GM12878 (cell line): Measurements from ENCODE around the gene CISD2. TPM values are rescaled to one million over a fixed set of nuclear protein-coding genes. Genes with fewer than 3 reads are reported as not detected.

Source experiments
- ATAC-seq: fragments of 200-7000 bp; cut with Tn5 transposase; 3 replicates; pipeline ENCODE4 v1.9.1; 2020; ENCODE audit warnings: mild to moderate bottlenecking, moderate library complexity
- BruUV-seq: library from RNA; stranded (reverse); fragments of 400-500 nt; replicated peaks from 2 replicates; lab custom pipeline; 2021; lab: Mats Ljungman, UMichigan
- CTCF ChIA-PET: fragments of 300-600 bp; sonication (Branson Sonifier 250); formaldehyde crosslinking; extraction: SDS; loops from one replicate; lab custom pipeline; 2021; ENCODE audit warnings: inconsistent platforms; lab: Yijun Ruan, JAX
- POLR2A ChIA-PET: fragments of 350-600 bp; formaldehyde crosslinking; extraction: SDS; loops from one replicate; lab custom pipeline; 2021; ENCODE audit warnings: inconsistent platforms; lab: Charles Lee
- RAD21 ChIA-PET: fragments of 300-600 bp; sonication (Branson Sonifier 250); formaldehyde crosslinking; loops from one replicate; lab custom pipeline; 2023; ENCODE audit warnings: antibody characterized with exemption; ENCODE audit not compliant: unreplicated experiment; lab: Charles Lee
- SMC1A ChIA-PET: fragments of 300-600 bp; sonication (Branson Sonifier 250); formaldehyde crosslinking; loops from one replicate; lab custom pipeline; 2023; ENCODE audit not compliant: unreplicated experiment, uncharacterized antibody; lab: Charles Lee
- DNase-seq: peaks from one replicate; pipeline ENCODE4 v3.0.0-alpha.2; 2011; ENCODE audit warnings: low read depth, low spot score
- FAIRE-seq: peaks from 3 replicates; lab custom pipeline; 2011; peaks lifted over from hg19 to GRCh38; lab: Jason Lieb, UNC
- H2AFZ ChIP-seq: 2 replicates; pipeline ENCODE4 v1.6.0; 2011; ENCODE audit warnings: low read depth, low read length, control low read depth; ENCODE audit not compliant: control insufficient read depth
- H3K27ac ChIP-seq: 2 replicates; pipeline ENCODE4 v1.5.1; 2011; ENCODE audit warnings: control low read depth; ENCODE audit not compliant: control insufficient read depth, insufficient read depth
- H3K27me3 ChIP-seq, 2 experiments: replicated peaks in 1 of 2; 2 replicates each; pipeline versions ENCODE4 v1.6.0 to v1.6.1; 2011; ENCODE audit warnings: low read length in 1 of 2; ENCODE audit not compliant: control insufficient read depth in 2 of 2, insufficient read depth in 2 of 2
- H3K36me3 ChIP-seq, 2 experiments: 2 replicates each; pipeline ENCODE4 v1.5.1; 2011; ENCODE audit warnings: low read length in 1 of 2; ENCODE audit not compliant: control insufficient read depth in 2 of 2, insufficient read depth in 2 of 2
- H3K4me1 ChIP-seq: 2 replicates; pipeline ENCODE4 v1.6.1; 2011; ENCODE audit warnings: mild to moderate bottlenecking, low read length, moderate library complexity, mixed read lengths; ENCODE audit not compliant: control insufficient read depth, insufficient read depth
- H3K4me2 ChIP-seq: 2 replicates; pipeline ENCODE4 v1.6.0; 2011; ENCODE audit warnings: control low read depth; ENCODE audit not compliant: control insufficient read depth, insufficient read depth
- H3K4me3 ChIP-seq: fragments of 200-600 bp; sonication (generic); 2 replicates; pipeline ENCODE4 v1.5.1; 2016
- H3K79me2 ChIP-seq: 2 replicates; pipeline ENCODE4 v1.6.0; 2011; ENCODE audit warnings: low read length; ENCODE audit not compliant: control insufficient read depth, insufficient read depth
- H3K9ac ChIP-seq: 2 replicates; pipeline ENCODE4 v1.8.0; 2011; ENCODE audit warnings: low read length, control low read depth, mixed read lengths; ENCODE audit not compliant: control insufficient read depth, insufficient read depth
- H3K9me3 ChIP-seq: replicated peaks from 3 replicates; pipeline ENCODE4 v1.5.1; 2011; ENCODE audit warnings: mild to moderate bottlenecking, low read length; ENCODE audit not compliant: control insufficient read depth, insufficient read depth
- H4K20me1 ChIP-seq: 2 replicates; pipeline ENCODE4 v1.6.0; 2011; ENCODE audit not compliant: control insufficient read depth, insufficient read depth
- CBFB ChIP-seq: IDR thresholded peaks from 2 replicates; pipeline ENCODE4 v1.6.1; 2016; ENCODE audit warnings: antibody characterized with exemption, low read depth
- CHD1 ChIP-seq: IDR thresholded peaks from 2 replicates; pipeline ENCODE4 v1.6.1; 2012; ENCODE audit warnings: low read depth, low read length, improper control_type of control experiment
- CTCF ChIP-seq, 3 experiments: IDR thresholded peaks in 2 of 3; conservative IDR thresholded peaks in 1 of 3; 2 replicates each; pipeline ENCODE4 v1.5.1; 2011; ENCODE audit warnings: low read depth in 3 of 3, low read length in 3 of 3, mild to moderate bottlenecking in 3 of 3, control low read depth in 2 of 3, moderate library complexity in 2 of 3, inconsistent platforms in 1 of 3, mixed read lengths in 1 of 3; ENCODE audit not compliant: control insufficient read depth in 2 of 3, insufficient read depth in 1 of 3; ENCODE audit errors: extremely low read depth in 1 of 3
- ETV6 ChIP-seq, 2 experiments: fragments of 450-650 bp in 1 of 2; IDR thresholded peaks in 1 of 2; conservative IDR thresholded peaks in 1 of 2; 2 replicates each; pipeline ENCODE4 v1.6.1; 2014; ENCODE audit warnings: antibody characterized with exemption in 1 of 2, borderline replicate concordance in 1 of 2, low read depth in 1 of 2, mild to moderate bottlenecking in 1 of 2, moderate library complexity in 1 of 2
- IRF4 ChIP-seq: IDR thresholded peaks from 2 replicates; pipeline ENCODE4 v1.6.1; 2011; ENCODE audit warnings: low read depth, low read length
- POLR2AphosphoS5 ChIP-seq: IDR thresholded peaks from 2 replicates; pipeline ENCODE4 v1.6.1; 2011; ENCODE audit warnings: mild to moderate bottlenecking, low read length, inconsistent platforms
- RAD21 ChIP-seq: IDR thresholded peaks from 2 replicates; pipeline ENCODE4 v1.6.1; 2011; ENCODE audit warnings: mild to moderate bottlenecking, low read depth, low read length, moderate library complexity; ENCODE audit not compliant: insufficient read depth
- RELA ChIP-seq: fragments of 450-650 bp; IDR thresholded peaks from 2 replicates; pipeline ENCODE4 v1.8.0; 2014; ENCODE audit warnings: borderline replicate concordance; ENCODE audit not compliant: partially characterized antibody
- SIX5 ChIP-seq: IDR thresholded peaks from 2 replicates; pipeline ENCODE4 v1.6.1; 2011; ENCODE audit warnings: mild to moderate bottlenecking, low read depth, low read length, moderate library complexity; ENCODE audit not compliant: severe bottlenecking
- SMC3 ChIP-seq: IDR thresholded peaks from 2 replicates; pipeline ENCODE4 v1.6.1; 2011; ENCODE audit warnings: low read length, improper control_type of control experiment, borderline replicate concordance
- SP1 ChIP-seq: IDR thresholded peaks from one replicate; pipeline ENCODE4 v1.6.1; 2011; ENCODE audit warnings: low read depth, low read length
- TCF7 ChIP-seq: IDR thresholded peaks from 2 replicates; pipeline ENCODE4 v1.6.1; 2014; ENCODE audit warnings: antibody characterized with exemption, borderline replicate concordance
- WGBS: methylation state at CpG from one replicate; pipeline ENCODE4 v1.1.6; 2016; ENCODE audit warnings: low lambda C conversion rate; ENCODE audit not compliant: insufficient replicate concordance, insufficient coverage; ENCODE audit errors: missing lambda C conversion rate; 5-methylcytosine and 5-hydroxymethylcytosine counted together
- in situ Hi-C: fragments of 300-500 bp; cut with MboI; formaldehyde crosslinking; loops from 9 replicates; pipeline ENCODE4 v1.14.3; 2018; ENCODE audit warnings: mixed read lengths
- intact Hi-C: fragments of 100-400 bp; cut with micrococcal nuclease; formaldehyde crosslinking; loops from one replicate; pipeline ENCODE4 v1.14.2; 2022; ENCODE audit not compliant: unreplicated experiment
- polyA plus RNA-seq, 11 experiments: library from polyadenylated mRNA; depleted of rRNA in 4 of 11; unstranded in 6 of 11; stranded (reverse) in 5 of 11; fragments of >200 nt; fragmentation: Nextera tagmentation in 4 of 11; fragmentation: Illumina TruSeq in 1 of 11; extraction: Ambion mirVana in 4 of 11; extraction: Trizol in 1 of 11; gene quantifications; 1 replicate in 1 of 11; 2 replicates in 10 of 11; pipeline versions ENCODE4 v1.2.1 to v1.2.3, GENCODE V29; 2011 to 2016; ENCODE audit warnings: inconsistent platforms in 2 of 11, missing spikeins in 2 of 11, low read depth in 1 of 11
- total RNA-seq, 4 experiments: library from RNA; depleted of rRNA in 3 of 4; stranded (reverse); fragments of >200 nt in 3 of 4; fragmentation: Illumina TruSeq in 1 of 4; extraction: Trizol in 1 of 4; gene quantifications; 2 replicates each; pipeline versions ENCODE4 v1.2.1 to v1.2.3, GENCODE V29; 2013 to 2021

CISD2 gene
- total and polyA plus RNA-seq, 10 of the 15 experiments (the other 5 are each of a cell fraction or from before 2014, with no cell fraction given): 29.5 to 132 (median 38.9) TPM

GRCh38 chr4:102878901-102879300 lies 10.1 kb downstream of the CISD2 start:
- ChIA-PET CTCF (no interaction called here), SMC1A (interaction anchor here (0.5 kb wide), 1 partner anchor 167 kb away, joined by 3 read pairs; no protein-coding TSS in a partner anchor), POLR2A (no interaction called here), RAD21 (no interaction called here)
- no peak overlapping the region for H3K27ac ChIP-seq
- TF ChIP-seq SMC3 (no peak), ETV6 (conservative IDR thresholded peaks at IDR 0.05 in 1 of 2, IDR thresholded peaks at IDR 0.05 in 1 of 2; ENCODE audit: borderline replicate concordance in 1 of 2, low read depth in 1 of 2) (no peak), SP1 (no peak), CBFB (no peak), CTCF (IDR thresholded peaks at IDR 0.05 in 2 of 3, conservative IDR thresholded peaks at IDR 0.05 in 1 of 3; ENCODE audit: control insufficient read depth in 2 of 3, extremely low read depth in 1 of 3, insufficient read depth in 1 of 3, low read depth in 3 of 3, low read length in 3 of 3) (no peak), CHD1 (no peak), RELA (no peak), IRF4 (no peak), TCF7 (no peak), POLR2AphosphoS5 (no peak), SIX5 (no peak), RAD21 (no peak)
- H4K20me1 ChIP-seq: no peaks in the 10 kb centered on the region
- in situ Hi-C loops: no loop called here
- FAIRE-seq (no peak), DNase-seq (no peak), ATAC-seq (no peak)
- H3K4me2 ChIP-seq: no peak overlapping the region
- 83% methylated on average over 3 of the region's 3 CpGs for WGBS
- H3K9me3 ChIP-seq: peaks cover 22% of the 10 kb centered on the region
- no peaks in the 10 kb centered on the region for H3K27me3 ChIP-seq
- H3K9ac ChIP-seq: no peak overlapping the region
- intact Hi-C loops: loop anchor here (10.0 kb wide), 1 partner anchor 534 kb away; the partner anchor contains the start of gene SLC39A8
- H3K36me3 ChIP-seq: peaks cover 0 to 13% of the 10 kb centered on the region in 2 experiments; a peak in 1 of 4 replicates
- no peak overlapping the region for H2AFZ ChIP-seq
- BruUV-seq: no TSS peak
- H3K4me3 ChIP-seq: no peak overlapping the region
- H3K4me1 ChIP-seq: no peaks in the 10 kb centered on the region
- H3K79me2 ChIP-seq: peaks cover 15% of the 10 kb centered on the region
